Kidney epithelial cell (primary cell): ENCODE results near the gene GCNT1. TPM values are rescaled to one million over a fixed set of nuclear protein-coding genes. Genes with fewer than 3 reads are reported as not detected.
"Not testable (repeated sequence)": the region's sequence is repeated elsewhere in the genome, so short reads cannot be mapped to it uniquely, and the experiment has no call there.

ENCODE experiments used
- DNase-seq: peaks from one replicate; pipeline ENCODE4 v3.0.0-alpha.2; 2010; ENCODE audit warnings: low read depth
- H3K27me3 ChIP-seq: 2 replicates; pipeline ENCODE4 v1.6.0; 2011; ENCODE audit warnings: low read length; ENCODE audit not compliant: control insufficient read depth, insufficient read depth
- H3K36me3 ChIP-seq: 2 replicates; pipeline ENCODE4 v1.5.1; 2011; ENCODE audit warnings: low read length; ENCODE audit not compliant: control insufficient read depth, insufficient read depth
- H3K4me3 ChIP-seq: 2 replicates; pipeline ENCODE4 v1.5.1; 2011; ENCODE audit warnings: low read depth, mild to moderate bottlenecking, control low read depth, low read length
- CTCF ChIP-seq: IDR thresholded peaks from 2 replicates; pipeline ENCODE4 v1.5.1; 2011; ENCODE audit warnings: mild to moderate bottlenecking, moderate library complexity, low read length, control low read depth, inconsistent platforms; ENCODE audit not compliant: insufficient read depth, poor library complexity, severe bottlenecking
- total RNA-seq: library from RNA; depleted of rRNA; stranded (reverse); fragments of >200 nt; gene quantifications from 2 replicates; pipeline ENCODE4 v1.2.3, GENCODE V29; 2015

The GCNT1 gene
- total RNA-seq, 1 donor from 2014 or later, result 2.7 TPM

GRCh38 chr9:76531231-76531780 lies 72.3 kb downstream of the GCNT1 start:
- no peak for DNase-seq
- no peak for TF ChIP-seq CTCF

GRCh38 chr9:76532877-76533276 lies 73.9 kb downstream of the GCNT1 start:
- DNase-seq, H3K27me3 ChIP-seq, H3K36me3 ChIP-seq, H3K4me3 ChIP-seq: not testable (repeated sequence)

More at GRCh38 chr9:76531231-76531780, 72.3 kb downstream of the GCNT1 start:
- H3K4me3 ChIP-seq, result no peak overlapping the region
- no peaks in the 10 kb centered on the region for H3K36me3 ChIP-seq
- no peaks in the 10 kb centered on the region for H3K27me3 ChIP-seq

GRCh38 chr9:76534026-76534425 lies 75.0 kb downstream of the GCNT1 start:
- H3K4me3 ChIP-seq, result no peak overlapping the region
- TF ChIP-seq CTCF, result no peak
- H3K36me3 ChIP-seq, result no peaks in the 10 kb centered on the region
- DNase-seq, result no peak
- H3K27me3 ChIP-seq, result no peaks in the 10 kb centered on the region

GRCh38 chr9:76537150-76537646 lies 78.2 kb downstream of the GCNT1 start:
- no peaks in the 10 kb centered on the region for H3K27me3 ChIP-seq
- no peak for DNase-seq
- TF ChIP-seq CTCF, result no peak
- no peak overlapping the region for H3K4me3 ChIP-seq
- no peaks in the 10 kb centered on the region for H3K36me3 ChIP-seq

- Histone ChIP-seq H3K4me3 (no peak overlapping the region), H3K27me3 (no peaks in the 10 kb centered on the region)
Measured at GRCh38 chr9:76539180-76539579, 80.2 kb downstream of the GCNT1 start.

GRCh38 chr9:76542360-76542759 lies 83.4 kb downstream of the GCNT1 start:
- H3K36me3 ChIP-seq, result no peaks in the 10 kb centered on the region
- H3K4me3 ChIP-seq, result no peak overlapping the region
- H3K27me3 ChIP-seq, result no peaks in the 10 kb centered on the region
- DNase-seq, result no peak
- TF ChIP-seq CTCF, result no peak

More at GRCh38 chr9:76539180-76539579, 80.2 kb downstream of the GCNT1 start:
- DNase-seq, result no peak
- H3K36me3 ChIP-seq, result no peaks in the 10 kb centered on the region
- no peak for TF ChIP-seq CTCF
